Stimulated activated CD8-positive, alpha-beta memory T cell treated with anti-CD3 and anti-CD28 coated beads, Interleukin-7, amount 100 ng/mL, for 48 hours (primary cell): Measurements from ENCODE around the gene NES.
A peak's percentile ranks its signal among the peaks of the same experiment; 100 is the strongest.

Experiments
- DNase-seq, 2 donors: peaks; one replicate each; pipeline ENCODE4 v3.0.0-alpha.2; 2020; ENCODE audit warnings: low read depth in 1 of 2; ENCODE audit errors: extremely low read depth in 1 of 2

Gene NES, protein sequence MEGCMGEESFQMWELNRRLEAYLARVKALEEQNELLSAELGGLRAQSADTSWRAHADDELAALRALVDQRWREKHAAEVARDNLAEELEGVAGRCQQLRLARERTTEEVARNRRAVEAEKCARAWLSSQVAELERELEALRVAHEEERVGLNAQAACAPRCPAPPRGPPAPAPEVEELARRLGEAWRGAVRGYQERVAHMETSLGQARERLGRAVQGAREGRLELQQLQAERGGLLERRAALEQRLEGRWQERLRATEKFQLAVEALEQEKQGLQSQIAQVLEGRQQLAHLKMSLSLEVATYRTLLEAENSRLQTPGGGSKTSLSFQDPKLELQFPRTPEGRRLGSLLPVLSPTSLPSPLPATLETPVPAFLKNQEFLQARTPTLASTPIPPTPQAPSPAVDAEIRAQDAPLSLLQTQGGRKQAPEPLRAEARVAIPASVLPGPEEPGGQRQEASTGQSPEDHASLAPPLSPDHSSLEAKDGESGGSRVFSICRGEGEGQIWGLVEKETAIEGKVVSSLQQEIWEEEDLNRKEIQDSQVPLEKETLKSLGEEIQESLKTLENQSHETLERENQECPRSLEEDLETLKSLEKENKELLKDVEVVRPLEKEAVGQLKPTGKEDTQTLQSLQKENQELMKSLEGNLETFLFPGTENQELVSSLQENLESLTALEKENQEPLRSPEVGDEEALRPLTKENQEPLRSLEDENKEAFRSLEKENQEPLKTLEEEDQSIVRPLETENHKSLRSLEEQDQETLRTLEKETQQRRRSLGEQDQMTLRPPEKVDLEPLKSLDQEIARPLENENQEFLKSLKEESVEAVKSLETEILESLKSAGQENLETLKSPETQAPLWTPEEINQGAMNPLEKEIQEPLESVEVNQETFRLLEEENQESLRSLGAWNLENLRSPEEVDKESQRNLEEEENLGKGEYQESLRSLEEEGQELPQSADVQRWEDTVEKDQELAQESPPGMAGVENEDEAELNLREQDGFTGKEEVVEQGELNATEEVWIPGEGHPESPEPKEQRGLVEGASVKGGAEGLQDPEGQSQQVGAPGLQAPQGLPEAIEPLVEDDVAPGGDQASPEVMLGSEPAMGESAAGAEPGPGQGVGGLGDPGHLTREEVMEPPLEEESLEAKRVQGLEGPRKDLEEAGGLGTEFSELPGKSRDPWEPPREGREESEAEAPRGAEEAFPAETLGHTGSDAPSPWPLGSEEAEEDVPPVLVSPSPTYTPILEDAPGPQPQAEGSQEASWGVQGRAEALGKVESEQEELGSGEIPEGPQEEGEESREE (N-terminal part only)

GRCh38 chr1:156676820-156677615 is at the start of gene NES:
NES (minus strand) TSS chr1:156677407; CDS start chr1:156677264, 143 bp downstream.
- no peak for DNase-seq

- DNase-seq = no peak
Observed at GRCh38 chr1:156726549-156727226, 49.5 kb upstream of the NES start.

GRCh38 chr1:156725683-156726280 is 48.6 kb upstream of the NES start:
- peak; percentile 49 to 71 for DNase-seq

DNA sequence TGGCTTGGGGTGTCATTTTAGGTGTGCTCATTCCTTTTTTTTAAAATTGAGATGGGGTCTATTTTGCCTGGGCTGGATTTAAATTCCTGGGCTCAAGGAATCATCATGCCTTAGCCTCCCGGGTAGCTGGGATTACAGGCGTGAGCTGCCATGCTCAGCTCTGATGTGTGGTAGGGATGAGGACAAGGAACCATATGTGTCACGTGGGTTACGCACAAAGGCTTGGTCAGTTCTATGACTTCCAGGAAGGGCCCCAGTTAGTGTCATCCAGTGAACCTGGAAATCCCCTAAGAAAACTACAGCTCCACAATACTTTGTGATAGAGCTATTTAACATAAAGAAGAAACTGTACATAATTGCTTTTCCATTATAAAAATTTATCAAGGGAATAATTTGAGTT is 44.3 kb upstream of the NES start:
- no peak for DNase-seq

DNA sequence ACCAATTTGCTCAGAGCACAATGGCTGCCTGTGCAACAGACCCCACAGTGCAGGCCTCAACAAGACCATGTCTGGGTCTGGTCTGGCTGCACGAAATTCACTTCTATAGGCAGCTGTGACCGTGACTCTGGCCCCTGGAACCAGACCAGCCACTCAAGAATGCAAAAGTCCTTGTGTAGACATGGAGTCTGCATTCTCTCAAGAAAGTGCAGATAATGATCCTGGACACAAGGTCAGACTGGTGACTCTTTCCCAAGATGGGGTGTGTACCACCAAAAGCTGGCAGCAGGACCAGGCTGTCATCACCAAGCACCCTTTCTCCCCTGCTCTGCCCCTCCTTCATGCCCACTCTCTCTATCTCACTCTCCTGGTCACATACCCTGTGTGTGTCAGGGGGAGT is 43.9 kb upstream of the NES start:
- no peak for DNase-seq

- DNase-seq = no peak
Observed at GRCh38 chr1:156717351-156717750, 40.1 kb upstream of the NES start.

- DNase-seq = no peak
Observed at GRCh38 chr1:156714830-156715229, 37.6 kb upstream of the NES start.

DNA sequence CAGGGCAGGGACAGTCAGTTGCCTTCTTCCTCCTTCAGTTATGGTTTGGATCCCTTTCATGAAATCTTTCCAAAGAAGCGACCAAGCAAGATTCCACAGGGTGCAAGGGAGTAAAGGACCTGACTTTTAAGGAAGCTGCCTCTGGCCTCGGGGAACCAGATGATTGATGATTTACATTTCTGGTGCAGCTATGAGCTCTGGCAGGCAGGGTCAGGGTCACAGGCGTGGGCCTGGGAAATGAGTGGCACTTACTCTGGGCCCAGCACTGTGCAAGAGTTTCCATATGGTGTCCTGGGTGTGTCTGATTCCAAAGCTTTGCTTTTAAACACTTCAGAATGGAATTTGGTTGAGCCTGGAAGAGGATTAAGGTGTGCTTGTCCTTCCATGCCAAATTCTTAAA is 35.4 kb upstream of the NES start:
- DNase-seq = no peak

DNA sequence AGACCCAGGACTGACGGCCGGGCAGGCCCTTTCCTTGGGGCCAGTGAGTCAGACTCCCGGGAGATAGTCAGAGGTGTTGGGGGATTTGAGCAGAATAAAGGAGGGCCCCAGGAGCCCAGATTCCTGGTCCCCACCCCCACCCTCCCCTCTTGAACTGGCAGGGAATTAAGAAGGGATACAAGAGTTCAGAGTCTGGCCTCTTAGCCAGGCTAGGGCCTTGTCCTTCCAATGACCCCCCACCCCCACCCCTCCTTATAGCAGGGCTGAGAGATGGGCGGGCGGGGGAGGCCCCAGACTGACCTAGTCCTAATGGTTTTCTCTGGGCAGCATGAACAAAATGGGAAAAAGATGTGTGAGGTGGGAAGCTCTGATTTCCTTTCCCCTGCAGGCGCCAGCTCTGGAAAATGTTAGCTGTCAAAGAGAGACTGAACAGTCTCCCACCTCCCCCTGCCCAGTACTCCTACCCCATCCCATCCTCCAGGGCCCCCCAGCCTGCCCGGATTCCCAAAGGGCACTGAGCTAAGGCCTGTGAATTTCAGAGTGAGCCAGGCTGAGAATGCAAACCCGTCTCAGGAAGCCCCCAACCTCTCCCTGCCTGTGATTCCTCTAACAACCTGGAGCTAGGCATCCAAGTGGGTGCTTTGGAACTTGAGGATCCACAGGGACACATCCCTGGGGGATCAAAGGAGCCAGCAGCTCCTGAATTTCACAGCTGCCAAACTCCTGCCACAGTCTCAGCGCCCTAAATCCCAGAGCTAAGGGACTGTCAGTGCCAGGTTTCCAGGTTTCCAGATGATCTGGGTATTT is 34.0 kb upstream of the NES start:
- no peak for DNase-seq

DNA sequence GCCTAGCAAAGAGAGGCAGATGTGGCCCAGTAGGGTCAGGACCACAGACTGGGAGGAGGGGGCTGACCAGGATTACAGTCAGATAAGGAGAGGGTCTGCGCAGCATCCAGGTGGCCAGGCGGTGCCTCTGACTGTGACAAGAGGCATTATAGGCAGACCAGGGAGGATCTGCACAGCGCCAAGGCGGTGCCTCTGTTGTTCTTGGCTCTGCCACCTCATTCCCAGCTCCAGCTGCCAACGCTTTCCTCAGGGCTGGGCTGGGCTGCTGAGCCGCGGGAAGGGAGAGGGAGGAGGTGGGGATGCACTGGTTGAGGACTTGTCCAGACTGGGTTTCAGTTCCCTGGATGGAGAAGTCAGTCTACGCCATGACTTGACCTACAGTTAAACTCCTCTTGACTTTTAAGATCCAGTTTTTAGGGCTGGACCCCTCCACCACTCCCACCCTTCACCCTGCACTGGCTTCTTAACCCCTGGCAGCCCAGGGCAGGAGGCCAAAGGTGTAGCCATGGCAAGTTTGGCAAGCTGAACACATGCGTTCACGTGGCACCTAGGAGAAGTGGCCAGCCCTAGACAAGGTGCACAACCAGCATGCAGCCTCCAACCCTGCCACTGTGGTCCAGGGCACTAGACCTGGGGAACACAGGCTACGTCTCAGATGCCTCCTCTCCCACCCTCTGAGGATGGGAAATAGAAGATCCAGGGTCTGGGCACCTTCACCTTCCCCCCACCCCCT is 32.7 kb upstream of the NES start:
- DNase-seq = no peak

GRCh38 chr1:156709031-156709430 is 31.8 kb upstream of the NES start:
- DNase-seq = no peak

DNA sequence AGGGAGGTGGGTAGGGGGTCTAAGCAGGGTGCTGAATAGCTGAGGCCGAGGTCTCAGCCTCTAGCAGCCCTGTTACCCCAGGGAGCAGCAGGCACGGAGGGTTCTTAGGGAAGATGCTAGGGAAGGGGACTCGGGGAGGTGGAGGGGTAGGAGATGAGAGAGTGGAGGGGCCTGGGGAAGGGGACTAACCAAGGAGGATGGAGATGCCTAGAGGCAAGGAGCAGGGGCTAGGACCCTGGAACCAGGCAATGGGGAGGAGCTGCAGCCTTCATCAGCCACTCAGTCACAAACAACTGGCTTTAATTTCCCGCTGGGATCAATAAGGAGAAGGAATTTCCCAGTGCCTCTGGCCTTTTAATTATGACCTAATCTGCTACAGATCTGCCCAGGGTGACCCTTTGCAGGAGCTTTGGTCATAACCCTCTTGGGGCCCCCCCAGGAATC is 31.0 kb upstream of the NES start:
- DNase-seq = no peak

GRCh38 chr1:156707417-156708217 is 30.4 kb upstream of the NES start:
- no peak for DNase-seq

DNA sequence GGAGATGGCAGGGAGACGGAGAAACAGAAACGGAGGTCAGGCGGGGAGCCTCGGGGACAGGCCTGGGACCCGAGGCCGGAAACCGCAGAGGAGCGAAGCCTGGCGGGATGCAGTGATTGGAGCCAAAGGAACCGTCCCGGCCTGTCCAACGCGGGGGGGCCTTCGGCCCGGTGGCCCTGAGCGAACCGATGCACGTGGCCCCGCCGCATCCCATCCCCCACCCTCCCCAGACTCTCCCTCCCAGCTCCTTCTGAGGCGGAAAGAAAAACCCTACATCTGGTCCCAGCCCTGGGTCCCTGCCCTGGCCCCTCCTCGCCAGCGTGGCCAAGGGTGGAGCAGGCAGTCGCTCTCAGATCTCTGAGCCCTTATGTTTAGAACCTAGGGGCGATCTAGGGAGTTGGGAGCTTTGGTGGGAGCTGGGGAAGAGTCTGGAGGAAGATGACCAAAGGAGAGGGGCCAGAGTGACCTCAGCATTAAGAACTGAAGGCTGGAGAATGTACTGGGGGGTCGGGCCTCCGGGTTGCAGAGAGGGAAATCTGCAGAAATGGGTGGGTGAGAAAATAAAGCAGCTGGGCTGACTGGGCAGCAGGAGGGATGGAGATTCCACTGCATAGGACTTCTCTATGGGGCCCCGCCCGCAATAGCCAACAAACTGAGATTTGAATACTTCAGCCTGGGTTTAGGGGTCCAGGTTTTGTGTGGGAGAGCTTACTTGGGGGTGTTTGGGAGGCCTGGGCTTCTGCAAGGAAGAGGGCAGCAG is 29.6 kb upstream of the NES start:
- DNase-seq = no peak

DNA sequence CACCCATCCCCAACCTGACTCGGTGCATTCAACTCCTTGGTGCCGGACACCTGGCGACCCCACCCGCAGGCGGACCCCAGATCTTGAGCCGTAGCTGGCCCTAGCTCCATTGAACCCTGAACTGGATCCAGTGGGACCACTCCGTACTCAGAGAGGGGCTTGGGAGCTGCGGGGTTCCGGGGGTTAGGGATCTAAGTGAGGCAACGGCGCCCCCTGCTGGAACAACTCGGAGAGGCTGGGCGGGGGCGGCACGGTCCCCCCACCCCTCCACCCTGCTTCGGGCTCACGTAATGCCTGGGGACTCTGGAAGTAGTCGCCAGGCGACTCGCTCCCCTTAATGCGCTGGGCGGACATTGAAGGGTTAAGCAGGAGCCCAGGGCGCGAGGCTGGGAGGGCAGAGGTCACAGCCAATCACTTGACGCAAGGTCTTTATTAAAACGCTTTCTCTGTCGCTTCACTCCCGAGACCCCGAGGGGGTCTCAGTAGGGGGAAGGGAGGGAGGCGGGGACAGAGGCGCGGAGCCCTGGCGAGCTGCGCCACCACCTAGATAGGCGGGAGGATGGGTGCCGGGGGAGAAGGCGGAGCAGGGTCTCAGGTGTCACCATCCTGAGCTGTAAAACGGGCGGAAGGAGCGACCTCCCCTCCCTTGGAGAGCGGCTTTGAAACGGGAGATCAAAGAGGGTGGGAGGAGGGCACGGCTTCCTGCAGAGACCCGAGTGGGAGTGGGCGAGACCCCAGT is 28.9 kb upstream of the NES start:
- peak in 1 of 2 donors; percentile 45 for DNase-seq
